Stimulated activated CD4-positive, alpha-beta T cell treated with anti-CD3 and anti-CD28 coated beads, Interleukin-15, amount 100 ng/mL, for 48 hours (primary cell): ENCODE measurements around the gene CEP135.
A peak's percentile ranks its signal among the peaks of the same experiment; 100 is the strongest.

Source experiments
- DNase-seq, 2 donors: peaks; one replicate each; pipeline ENCODE4 v3.0.0-alpha.2; 2020; ENCODE audit warnings: low read depth in 2 of 2

Gene CEP135

GRCh38 chr4:56007154-56007553 is 58.4 kb downstream of the CEP135 start:
- no peak for DNase-seq

- DNase-seq = no peak
These were observed 59.5 kb downstream of the CEP135 start for GRCh38 chr4:56008206-56008605.

GRCh38 chr4:56026596-56026995 is 77.9 kb downstream of the CEP135 start:
- DNase-seq = no peak

- no peak for DNase-seq
These were observed 79.4 kb downstream of the CEP135 start for GRCh38 chr4:56028165-56028564.

GRCh38 chr4:56038487-56039162 is 89.9 kb downstream of the CEP135 start:
- DNase-seq = no peak

- DNase-seq = no peak
These were observed 92.1 kb downstream of the CEP135 start for GRCh38 chr4:56040842-56041241.

- no peak for DNase-seq
These were observed 93.5 kb downstream of the CEP135 start for GRCh38 chr4:56042225-56042624.

- no peak for DNase-seq
These were observed 99.6 kb downstream of the CEP135 start for GRCh38 chr4:56048383-56048701.

GRCh38 chr4:56048702-56049431 is 100.1 kb downstream of the CEP135 start:
- peak; percentile 26 to 32 for DNase-seq

- no peak for DNase-seq
These were observed 101.9 kb downstream of the CEP135 start for GRCh38 chr4:56050625-56051024.

- DNase-seq = no peak
These were observed 102.4 kb downstream of the CEP135 start for GRCh38 chr4:56051029-56051709.

- no peak for DNase-seq
These were observed 102.9 kb downstream of the CEP135 start for GRCh38 chr4:56051710-56052075.

GRCh38 chr4:56052481-56052880 is 103.7 kb downstream of the CEP135 start:
- no peak for DNase-seq

GRCh38 chr4:56052966-56053365 is 104.2 kb downstream of the CEP135 start:
- DNase-seq = no peak

GRCh38 chr4:56055027-56055977 is 106.6 kb downstream of the CEP135 start:
- no peak for DNase-seq

- DNase-seq = no peak
These were observed 107.2 kb downstream of the CEP135 start for GRCh38 chr4:56055991-56056390.

- no peak for DNase-seq
These were observed 109.8 kb downstream of the CEP135 start for GRCh38 chr4:56058555-56058954.

- DNase-seq = no peak
These were observed 111.3 kb downstream of the CEP135 start for GRCh38 chr4:56060036-56060435.

- DNase-seq = no peak
These were observed 113.4 kb downstream of the CEP135 start for GRCh38 chr4:56062106-56062505.

- DNase-seq = no peak
These were observed 113.9 kb downstream of the CEP135 start for GRCh38 chr4:56062526-56063145.

GRCh38 chr4:56066493-56066892 is 117.7 kb downstream of the CEP135 start:
- no peak for DNase-seq

- no peak for DNase-seq
These were observed 119.1 kb downstream of the CEP135 start for GRCh38 chr4:56067826-56068225.
